MM.1S (cell line): ENCODE data around the gene DOLPP1.

Experiments used
- CTCF ChIP-seq: fragments of 300-600 bp; sonication (generic); IDR thresholded peaks from 2 replicates; pipeline ENCODE4 v1.5.1; 2016; ENCODE audit warnings: antibody characterized with exemption, low read length, mixed read lengths
- EZH2 ChIP-seq: fragments of 300-600 bp; sonication (generic); optimal IDR thresholded peaks from 2 replicates; pipeline ENCODE3; 2017; ENCODE audit warnings: low read depth, mild to moderate bottlenecking, antibody characterized with exemption, low read length, mixed read lengths
- EZH2phosphoT487 ChIP-seq: fragments of 300-600 bp; sonication (generic); IDR thresholded peaks from 2 replicates; pipeline ENCODE4 v1.6.1; 2018; ENCODE audit warnings: antibody characterized with exemption, low read length

GRCh38 chr9:129038109-129038852, 42.6 kb upstream of the DOLPP1 start:
- TF ChIP-seq EZH2 (no peak), CTCF (no peak), EZH2phosphoT487 (no peak)
